T-cell (primary cell): ENCODE results near the gene STARD10. TPM values are rescaled to one million over a fixed set of nuclear protein-coding genes. Genes with fewer than 3 reads are reported as not detected.

Experiments
- ATAC-seq, 4 experiments: fragments of 200-7000 bp in 3 of 4; fragments of 150-1000 bp in 1 of 4; cut with Tn5 transposase; replicated peaks in 1 of 4; 1 replicate in 3 of 4; 2 replicates in 1 of 4; pipeline ENCODE4 v1.10.0; 2021; ENCODE audit warnings: moderate library complexity in 3 of 4, mild to moderate bottlenecking in 2 of 4, moderate number of reproducible peaks in 1 of 4
- CTCF ChIA-PET, 2 donors: fragments of 300-600 bp; sonication (Branson Sonifier 250); formaldehyde crosslinking; loops; one replicate each; lab custom pipeline; 2022; ENCODE audit warnings: antibody characterized with exemption in 2 of 2; lab: Charles Lee
- POLR2A ChIA-PET, 2 donors: fragments of 300-600 bp; sonication (Branson Sonifier 250); formaldehyde crosslinking; loops; one replicate each; lab custom pipeline; 2022; ENCODE audit warnings: antibody characterized with exemption in 2 of 2; lab: Charles Lee
- DNase-seq, 35 experiments: peaks; one replicate each; pipeline versions ENCODE4 v3.0.0 to v3.0.0-alpha.2; 2013 to 2023
- H3K27ac ChIP-seq: one replicate; pipeline ENCODE4 v1.5.1; 2013; ENCODE audit warnings: low read length
- H3K27me3 ChIP-seq, 2 experiments: replicated peaks in 1 of 2; 1 replicate in 1 of 2; 2 replicates in 1 of 2; pipeline versions ENCODE4 v1.6.1 to v1.7.0; 2013; ENCODE audit warnings: low read length in 1 of 2, mixed read lengths in 1 of 2; ENCODE audit not compliant: control insufficient read depth in 2 of 2, insufficient read depth in 2 of 2; ENCODE audit errors: extremely low read depth in 1 of 2
- H3K36me3 ChIP-seq, 2 donors: 1 replicate in 1 of 2; 2 replicates in 1 of 2; pipeline versions ENCODE4 v1.6.1 to v1.7.0; 2013; ENCODE audit warnings: low read length in 1 of 2; ENCODE audit not compliant: control insufficient read depth in 2 of 2, insufficient read depth in 1 of 2; ENCODE audit errors: extremely low read depth in 1 of 2
- H3K4me1 ChIP-seq, 2 experiments: 1 replicate in 1 of 2; 2 replicates in 1 of 2; pipeline versions ENCODE4 v1.6.1 to v1.7.0; 2013; ENCODE audit warnings: low read length in 2 of 2, mixed read lengths in 1 of 2; ENCODE audit not compliant: insufficient read depth in 2 of 2, control insufficient read depth in 1 of 2; ENCODE audit errors: extremely low read depth in 1 of 2
- H3K4me3 ChIP-seq, 2 donors: 1 replicate in 1 of 2; 2 replicates in 1 of 2; pipeline versions ENCODE4 v1.5.1 to v1.7.0; 2013; ENCODE audit warnings: mild to moderate bottlenecking in 2 of 2, low read length in 1 of 2, moderate library complexity in 1 of 2; ENCODE audit not compliant: control insufficient read depth in 1 of 2; ENCODE audit errors: extremely low read depth in 1 of 2
- H3K9me3 ChIP-seq: 2 replicates; pipeline ENCODE4 v1.7.0; 2013
- H3K27ac Mint-ChIP-seq, 2 donors: one replicate each; pipeline ENCODE4 v1.8.0; 2020 to 2021; ENCODE audit warnings: mild to moderate bottlenecking in 2 of 2, mixed read lengths in 2 of 2
- H3K27me3 Mint-ChIP-seq, 2 donors: one replicate each; pipeline ENCODE4 v1.8.0; 2021 to 2022; ENCODE audit warnings: mixed read lengths in 2 of 2
- H3K36me3 Mint-ChIP-seq: one replicate; pipeline ENCODE4 v1.8.0; 2021; ENCODE audit warnings: mixed read lengths
- H3K4me1 Mint-ChIP-seq, 3 donors: one replicate each; pipeline ENCODE4 v1.8.0; 2020 to 2022; ENCODE audit warnings: mixed read lengths in 3 of 3, mild to moderate bottlenecking in 1 of 3
- H3K4me3 Mint-ChIP-seq, 3 donors: one replicate each; pipeline ENCODE4 v1.8.0; 2020 to 2022; ENCODE audit warnings: mild to moderate bottlenecking in 3 of 3, mixed read lengths in 3 of 3, moderate library complexity in 3 of 3
- H3K9me3 Mint-ChIP-seq, 3 donors: one replicate each; pipeline ENCODE4 v1.8.0; 2020 to 2022; ENCODE audit warnings: mixed read lengths in 3 of 3
- WGBS: methylation state at CpG from one replicate; pipeline ENCODE4 v1.1.5; 2013; ENCODE audit warnings: missing lambda C conversion rate; ENCODE audit not compliant: insufficient coverage; 5-methylcytosine and 5-hydroxymethylcytosine counted together
- total RNA-seq, 35 experiments: library from RNA in 6 of 35; stranded (reverse) in 6 of 35; fragments of 120-200 nt in 1 of 35; gene quantifications; one replicate each; pipeline versions ENCODE4 v1.2.1 to v1.2.4 and lab custom pipeline; 2013 to 2026

STARD10 gene
- total RNA-seq, 5 donors from 2014 or later (not counting 1 experiment from before 2014, with no cell fraction given): 11.1 to 24.9 (median 19.1) TPM

- peaks cover 0 to 4% of the 10 kb centered on the region in 2 experiments for H3K4me1 ChIP-seq
- H3K27me3 ChIP-seq: no peaks in the 10 kb centered on the region
- CTCF ChIA-PET: no interaction called here
- H3K4me3 Mint-ChIP-seq: no peak overlapping the region
- H3K9me3 ChIP-seq: no peaks in the 10 kb centered on the region
- no peak for ATAC-seq
- no peaks in the 10 kb centered on the region for H3K27me3 Mint-ChIP-seq
- H3K4me1 Mint-ChIP-seq: peaks cover 13 to 17% (median 14%) of the 10 kb centered on the region in 3 donors
- no peak for DNase-seq
- peaks cover 23% of the 10 kb centered on the region for H3K36me3 Mint-ChIP-seq
- H3K4me3 ChIP-seq: no peak overlapping the region
- no peak overlapping the region for H3K27ac Mint-ChIP-seq
- POLR2A ChIA-PET: no interaction called here
- H3K36me3 ChIP-seq: peaks cover 0 to 9% of the 10 kb centered on the region in 2 donors
- WGBS: 96% methylated on average over 4 of the region's 8 CpGs
- no peak overlapping the region for H3K27ac ChIP-seq
- no peaks in the 10 kb centered on the region for H3K9me3 Mint-ChIP-seq
Observed at GRCh38 chr11:72760539-72761405, 33.1 kb downstream of the STARD10 start.

GRCh38 chr11:72759468-72759985 lies 34.3 kb downstream of the STARD10 start:
- Mint-ChIP-seq H3K36me3 (peaks cover 24% of the 10 kb centered on the region), H3K9me3 (no peaks in the 10 kb centered on the region), H3K27ac (no peak overlapping the region), H3K4me3 (no peak overlapping the region), H3K4me1 (peaks cover 13 to 17% (median 14%) of the 10 kb centered on the region in 3 donors), H3K27me3 (no peaks in the 10 kb centered on the region)
- Histone ChIP-seq H3K4me3 (no peak overlapping the region), H3K9me3 (no peaks in the 10 kb centered on the region), H3K27ac (no peak overlapping the region), H3K4me1 (peaks cover 0 to 4% of the 10 kb centered on the region in 2 experiments), H3K27me3 (no peaks in the 10 kb centered on the region), H3K36me3 (peaks cover 0 to 9% of the 10 kb centered on the region in 2 donors)
- no CpG with 5 or more reads among the region's 8 CpGs for WGBS
- ATAC-seq: no peak
- DNase-seq: no peak
- CTCF ChIA-PET: interaction anchor here in 1 of 2 donors (0.9 kb wide), 1 partner anchor 23 kb away, joined by 3 read pairs; no protein-coding TSS in a partner anchor
- POLR2A ChIA-PET: no interaction called here

- Histone ChIP-seq H3K9me3 (no peaks in the 10 kb centered on the region), H3K4me1 (peaks cover 0 to 4% of the 10 kb centered on the region in 2 experiments), H3K4me3 (no peak overlapping the region), H3K27me3 (no peaks in the 10 kb centered on the region), H3K27ac (no peak overlapping the region), H3K36me3 (peaks cover 0 to 9% of the 10 kb centered on the region in 2 donors)
- ATAC-seq: no peak
- H3K27me3 Mint-ChIP-seq: no peaks in the 10 kb centered on the region
- 86% methylated on average over 17 of the region's 17 CpGs for WGBS
- ChIA-PET CTCF (interaction anchor here in 1 of 2 donors (0.9 kb wide), 1 partner anchor 22 kb away, joined by 3 read pairs; no protein-coding TSS in a partner anchor), POLR2A (no interaction called here)
- DNase-seq: no peak
- peaks cover 13 to 17% (median 14%) of the 10 kb centered on the region in 3 donors for H3K4me1 Mint-ChIP-seq
- no peaks in the 10 kb centered on the region for H3K9me3 Mint-ChIP-seq
- H3K4me3 Mint-ChIP-seq: no peak overlapping the region
- no peak overlapping the region for H3K27ac Mint-ChIP-seq
- peaks cover 24% of the 10 kb centered on the region for H3K36me3 Mint-ChIP-seq
Observed at GRCh38 chr11:72758690-72759389, 35.0 kb downstream of the STARD10 start.

DNA sequence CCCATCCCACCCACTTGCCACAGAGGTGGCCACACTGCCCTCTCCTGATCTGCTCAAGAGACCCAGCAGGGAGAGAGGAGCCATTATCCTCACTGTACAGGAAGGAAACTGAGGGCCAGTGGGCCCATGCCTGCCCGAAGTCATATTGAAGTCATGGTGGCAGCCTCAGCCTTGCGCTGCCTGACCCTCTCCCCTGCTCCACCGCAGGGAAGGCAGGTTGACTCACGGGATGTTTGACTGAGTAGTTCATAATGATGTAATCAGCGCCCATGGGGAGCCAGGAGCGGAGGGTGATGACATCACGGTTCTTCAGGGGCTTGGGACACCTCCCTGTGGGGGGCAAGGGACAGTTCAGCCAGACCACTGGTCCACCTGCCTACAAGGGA lies 35.5 kb downstream of the STARD10 start:
- Histone ChIP-seq H3K4me1 (peaks cover 0 to 7% of the 10 kb centered on the region in 2 experiments), H3K36me3 (peaks cover 0 to 9% of the 10 kb centered on the region in 2 donors), H3K9me3 (no peaks in the 10 kb centered on the region), H3K27ac (no peak overlapping the region), H3K4me3 (no peak overlapping the region), H3K27me3 (no peaks in the 10 kb centered on the region)
- ChIA-PET POLR2A (no interaction called here), CTCF (no interaction called here)
- Mint-ChIP-seq H3K4me1 (peaks cover 10 to 14% (median 14%) of the 10 kb centered on the region in 3 donors), H3K9me3 (no peaks in the 10 kb centered on the region), H3K36me3 (peaks cover 24% of the 10 kb centered on the region), H3K27me3 (no peaks in the 10 kb centered on the region), H3K4me3 (no peak overlapping the region), H3K27ac (no peak overlapping the region)
- ATAC-seq (no peak), DNase-seq (no peak)
- 73% methylated on average over 3 of the region's 7 CpGs for WGBS

GRCh38 chr11:72755713-72756285 lies 38.0 kb downstream of the STARD10 start:
- DNase-seq (no peak), ATAC-seq (no peak)
- Mint-ChIP-seq H3K4me1 (peaks cover 17 to 27% (median 23%) of the 10 kb centered on the region in 3 donors), H3K27ac (no peak overlapping the region), H3K36me3 (peaks cover 24% of the 10 kb centered on the region), H3K9me3 (no peaks in the 10 kb centered on the region), H3K4me3 (no peak overlapping the region), H3K27me3 (no peaks in the 10 kb centered on the region)
- no peaks in the 10 kb centered on the region for H3K27me3 ChIP-seq
- H3K27ac ChIP-seq: no peak overlapping the region
- H3K9me3 ChIP-seq: no peaks in the 10 kb centered on the region
- CTCF ChIA-PET: no interaction called here
- peaks cover 11 to 26% of the 10 kb centered on the region in 2 experiments for H3K4me1 ChIP-seq
- POLR2A ChIA-PET: no interaction called here
- H3K36me3 ChIP-seq: peaks cover 0 to 9% of the 10 kb centered on the region in 2 donors
- no peak overlapping the region for H3K4me3 ChIP-seq
- 88% methylated on average over 3 of the region's 4 CpGs for WGBS
